ENCODE results near the gene CDSN.

The CDSN gene

GRCh38 chr6:31107052-31107451, 13.2 kb downstream of the CDSN start:
- Mint-ChIP-seq H3K27ac (no peak overlapping the region), H3K27me3 (ENCODE audit: low read depth, poor library complexity) (peaks cover 31% of the 10 kb centered on the region), H3K9me3 (no peaks in the 10 kb centered on the region), H3K36me3 (ENCODE audit: low read depth) (no peaks in the 10 kb centered on the region), H3K4me3 (no peak overlapping the region), H3K4me1 (peaks cover 14% of the 10 kb centered on the region)
- no peak for DNase-seq
- TF ChIP-seq, protein P1, sequence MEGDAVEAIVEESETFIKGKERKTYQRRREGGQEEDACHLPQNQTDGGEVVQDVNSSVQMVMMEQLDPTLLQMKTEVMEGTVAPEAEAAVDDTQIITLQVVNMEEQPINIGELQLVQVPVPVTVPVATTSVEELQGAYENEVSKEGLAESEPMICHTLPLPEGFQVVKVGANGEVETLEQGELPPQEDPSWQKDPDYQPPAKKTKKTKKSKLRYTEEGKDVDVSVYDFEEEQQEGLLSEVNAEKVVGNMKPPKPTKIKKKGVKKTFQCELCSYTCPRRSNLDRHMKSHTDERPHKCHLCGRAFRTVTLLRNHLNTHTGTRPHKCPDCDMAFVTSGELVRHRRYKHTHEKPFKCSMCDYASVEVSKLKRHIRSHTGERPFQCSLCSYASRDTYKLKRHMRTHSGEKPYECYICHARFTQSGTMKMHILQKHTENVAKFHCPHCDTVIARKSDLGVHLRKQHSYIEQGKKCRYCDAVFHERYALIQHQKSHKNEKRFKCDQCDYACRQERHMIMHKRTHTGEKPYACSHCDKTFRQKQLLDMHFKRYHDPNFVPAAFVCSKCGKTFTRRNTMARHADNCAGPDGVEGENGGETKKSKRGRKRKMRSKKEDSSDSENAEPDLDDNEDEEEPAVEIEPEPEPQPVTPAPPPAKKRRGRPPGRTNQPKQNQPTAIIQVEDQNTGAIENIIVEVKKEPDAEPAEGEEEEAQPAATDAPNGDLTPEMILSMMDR (IDR thresholded peaks at IDR 0.05) = no peak

GRCh38 chr6:31103136-31103535, 17.1 kb downstream of the CDSN start:
- Mint-ChIP-seq H3K4me1 (peaks cover 5% of the 10 kb centered on the region), H3K27ac (no peak overlapping the region), H3K4me3 (no peak overlapping the region), H3K27me3 (ENCODE audit: low read depth, poor library complexity) (peaks cover 15% of the 10 kb centered on the region), H3K9me3 (no peaks in the 10 kb centered on the region), H3K36me3 (ENCODE audit: low read depth) (no peaks in the 10 kb centered on the region)
- TF ChIP-seq, protein P1 (IDR thresholded peaks at IDR 0.05) = no peak
- DNase-seq = no peak

DNA sequence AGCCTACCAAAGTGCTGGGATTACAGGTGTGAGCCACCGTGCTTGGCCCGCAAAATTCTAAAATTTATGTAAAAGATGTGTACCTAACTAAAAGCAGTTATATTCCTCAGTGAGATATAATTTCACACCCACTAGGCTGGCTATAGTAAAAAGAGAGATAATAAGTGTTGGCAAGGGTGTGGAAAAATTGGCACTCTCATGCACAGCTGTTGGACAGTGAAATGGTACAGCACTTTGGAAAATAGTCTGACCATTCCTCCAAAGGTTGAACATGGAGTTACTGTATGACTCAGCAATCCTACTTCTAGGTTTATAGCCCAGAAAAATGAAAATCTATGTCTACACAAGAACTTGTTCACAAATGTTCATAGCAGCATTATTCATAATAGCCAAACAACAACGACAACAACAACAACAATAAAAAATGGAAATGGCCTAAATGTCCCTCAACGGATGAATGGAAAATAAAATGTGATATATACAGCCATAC, 21.8 kb downstream of the CDSN start:
- no peak overlapping the region for H3K4me3 Mint-ChIP-seq
- no peaks in the 10 kb centered on the region for H3K36me3 Mint-ChIP-seq (ENCODE audit: low read depth)
- DNase-seq = no peak
- no peaks in the 10 kb centered on the region for H3K9me3 Mint-ChIP-seq
- no peak overlapping the region for H3K27ac Mint-ChIP-seq
- H3K4me1 Mint-ChIP-seq = no peaks in the 10 kb centered on the region
- TF ChIP-seq, protein P1 (IDR thresholded peaks at IDR 0.05) = no peak
- H3K27me3 Mint-ChIP-seq (ENCODE audit: low read depth, poor library complexity) = peaks cover 23% of the 10 kb centered on the region

- H3K9me3 Mint-ChIP-seq = no peaks in the 10 kb centered on the region
- peaks cover 19% of the 10 kb centered on the region for H3K27me3 Mint-ChIP-seq (ENCODE audit: low read depth, poor library complexity)
- H3K27ac Mint-ChIP-seq = no peak overlapping the region
- TF ChIP-seq, protein P1 (IDR thresholded peaks at IDR 0.05) = no peak
- DNase-seq = no peak
- H3K36me3 Mint-ChIP-seq (ENCODE audit: low read depth) = no peaks in the 10 kb centered on the region
- no peaks in the 10 kb centered on the region for H3K4me1 Mint-ChIP-seq
- no peak overlapping the region for H3K4me3 Mint-ChIP-seq
Measured at GRCh38 chr6:31096656-31097055, 23.6 kb downstream of the CDSN start.

GRCh38 chr6:31096215-31096614, 24.0 kb downstream of the CDSN start:
- Mint-ChIP-seq H3K4me3 (no peak overlapping the region), H3K36me3 (ENCODE audit: low read depth) (no peaks in the 10 kb centered on the region), H3K9me3 (no peaks in the 10 kb centered on the region), H3K27ac (no peak overlapping the region), H3K4me1 (no peaks in the 10 kb centered on the region), H3K27me3 (ENCODE audit: low read depth, poor library complexity) (peaks cover 17% of the 10 kb centered on the region)
- DNase-seq = no peak
- TF ChIP-seq, protein P1 (IDR thresholded peaks at IDR 0.05) = no peak

DNA sequence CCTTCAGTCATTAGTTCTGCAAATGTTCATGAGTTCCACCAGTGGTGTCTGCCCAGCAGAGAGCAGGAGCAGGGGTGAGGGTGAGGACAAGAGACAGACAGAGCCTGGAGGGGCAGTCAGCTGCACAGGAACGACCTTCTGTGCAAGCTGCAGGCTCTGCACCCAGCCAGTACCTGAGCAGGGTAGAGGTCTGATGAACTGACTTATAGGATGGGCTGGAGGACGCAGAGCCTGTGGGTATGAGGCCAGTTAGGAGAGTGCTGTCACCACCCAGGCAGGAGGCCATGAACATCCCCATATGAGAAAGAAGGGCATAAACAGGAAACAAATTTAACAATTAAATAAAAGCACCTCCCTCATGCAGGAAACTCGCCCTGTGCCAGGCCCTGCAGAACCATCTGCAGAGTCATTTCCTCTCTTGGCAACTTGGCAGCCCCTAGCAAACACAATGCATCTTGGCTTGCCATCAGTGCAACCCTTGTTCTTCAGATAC, 25.8 kb downstream of the CDSN start:
- Mint-ChIP-seq H3K4me3 (no peak overlapping the region), H3K27me3 (ENCODE audit: low read depth, poor library complexity) (peaks cover 13% of the 10 kb centered on the region), H3K27ac (no peak overlapping the region), H3K9me3 (no peaks in the 10 kb centered on the region), H3K4me1 (no peaks in the 10 kb centered on the region), H3K36me3 (ENCODE audit: low read depth) (no peaks in the 10 kb centered on the region)
- TF ChIP-seq, protein P1 (IDR thresholded peaks at IDR 0.05) = no peak
- no peak for DNase-seq
